Effector memory CD4-positive, alpha-beta T cell (primary cell): Measurements from ENCODE around the gene EARS2.
A peak's percentile ranks its signal among the peaks of the same experiment; 100 is the strongest.
"Not testable (repeated sequence)": the region's sequence is repeated elsewhere in the genome, so short reads cannot be mapped to it uniquely, and the experiment has no call there.

Experiments
- DNase-seq, 3 donors: peaks; one replicate each; pipeline ENCODE4 v3.0.0-alpha.2; 2020
- H3K27ac ChIP-seq: 2 replicates; pipeline ENCODE4 v1.7.0; 2013; ENCODE audit warnings: mild to moderate bottlenecking, low read length, moderate library complexity; ENCODE audit not compliant: insufficient read depth, poor library complexity, severe bottlenecking
- H3K27me3 ChIP-seq: replicated peaks from 2 replicates; pipeline ENCODE4 v1.7.0; 2013; ENCODE audit warnings: mild to moderate bottlenecking, low read length; ENCODE audit not compliant: insufficient read depth, control insufficient read depth, poor library complexity, severe bottlenecking
- H3K36me3 ChIP-seq: 2 replicates; pipeline ENCODE4 v1.7.0; 2013; ENCODE audit warnings: mild to moderate bottlenecking, low read length, moderate library complexity; ENCODE audit not compliant: control insufficient read depth, insufficient read depth
- H3K4me1 ChIP-seq: 2 replicates; pipeline ENCODE4 v1.7.0; 2013; ENCODE audit warnings: low read length, mild to moderate bottlenecking; ENCODE audit not compliant: control insufficient read depth, insufficient read depth, poor library complexity, severe bottlenecking
- H3K4me3 ChIP-seq: 2 replicates; pipeline ENCODE4 v1.7.0; 2013; ENCODE audit warnings: low read length, low read depth, mild to moderate bottlenecking; ENCODE audit not compliant: insufficient read depth, poor library complexity, severe bottlenecking
- H3K9me3 ChIP-seq: 2 replicates; pipeline ENCODE4 v1.7.0; 2013; ENCODE audit warnings: mild to moderate bottlenecking, low read length, moderate library complexity; ENCODE audit not compliant: control insufficient read depth

Gene EARS2

GRCh38 chr16:23485841-23486240, 71.3 kb downstream of the EARS2 start:
- Histone ChIP-seq H3K36me3 (peaks cover 85% of the 10 kb centered on the region), H3K9me3 (no peaks in the 10 kb centered on the region), H3K4me1 (no peaks in the 10 kb centered on the region), H3K27ac (no peak overlapping the region), H3K4me3 (no peak overlapping the region), H3K27me3 (no peaks in the 10 kb centered on the region)
- DNase-seq, result no peak

- H3K9me3 ChIP-seq, result no peaks in the 10 kb centered on the region
- H3K27ac ChIP-seq, result no peak overlapping the region
- peaks cover 88% of the 10 kb centered on the region for H3K36me3 ChIP-seq
- H3K27me3 ChIP-seq, result no peaks in the 10 kb centered on the region
- H3K4me3 ChIP-seq, result no peak overlapping the region
- no peaks in the 10 kb centered on the region for H3K4me1 ChIP-seq
- DNase-seq, result no peak
These were observed 71.9 kb downstream of the EARS2 start for GRCh38 chr16:23485257-23485614.

- Histone ChIP-seq H3K27ac (no peak overlapping the region), H3K36me3 (peaks cover 88% of the 10 kb centered on the region), H3K4me3 (no peak overlapping the region), H3K27me3 (no peaks in the 10 kb centered on the region), H3K4me1 (no peaks in the 10 kb centered on the region), H3K9me3 (no peaks in the 10 kb centered on the region)
- DNase-seq, result no peak
These were observed 72.5 kb downstream of the EARS2 start for GRCh38 chr16:23484510-23485256.

- H3K36me3 ChIP-seq, result peaks cover 89% of the 10 kb centered on the region
- not testable (repeated sequence) for H3K4me1 ChIP-seq, H3K9me3 ChIP-seq, H3K4me3 ChIP-seq, H3K27me3 ChIP-seq, H3K27ac ChIP-seq, DNase-seq
These were observed 73.7 kb downstream of the EARS2 start for GRCh38 chr16:23483492-23483891.

- no peaks in the 10 kb centered on the region for H3K4me1 ChIP-seq
- peak; percentile 6 to 36 (median 20) for DNase-seq
- no peaks in the 10 kb centered on the region for H3K27me3 ChIP-seq
- H3K36me3 ChIP-seq, result peaks cover 86% of the 10 kb centered on the region
- H3K27ac ChIP-seq, result no peak overlapping the region
- H3K9me3 ChIP-seq, result no peaks in the 10 kb centered on the region
- no peak overlapping the region for H3K4me3 ChIP-seq
These were observed 74.4 kb downstream of the EARS2 start for GRCh38 chr16:23482778-23483177.

- DNase-seq, result no peak
- H3K27me3 ChIP-seq, result no peaks in the 10 kb centered on the region
- H3K36me3 ChIP-seq, result peaks cover 77% of the 10 kb centered on the region
- H3K4me3 ChIP-seq, result no peak overlapping the region
- no peak overlapping the region for H3K27ac ChIP-seq
- no peaks in the 10 kb centered on the region for H3K4me1 ChIP-seq
- H3K9me3 ChIP-seq, result no peaks in the 10 kb centered on the region
These were observed 76.9 kb downstream of the EARS2 start for GRCh38 chr16:23480257-23480656.

- Histone ChIP-seq H3K36me3 (peaks cover 74% of the 10 kb centered on the region), H3K27ac (no peak overlapping the region), H3K4me1 (no peaks in the 10 kb centered on the region), H3K9me3 (no peaks in the 10 kb centered on the region), H3K27me3 (no peaks in the 10 kb centered on the region), H3K4me3 (no peak overlapping the region)
- DNase-seq, result no peak
These were observed 78.0 kb downstream of the EARS2 start for GRCh38 chr16:23479138-23479537.

- DNase-seq, result no peak
- Histone ChIP-seq H3K27me3 (no peaks in the 10 kb centered on the region), H3K4me1 (no peaks in the 10 kb centered on the region), H3K36me3 (peaks cover 79% of the 10 kb centered on the region), H3K4me3 (no peak overlapping the region), H3K27ac (no peak overlapping the region), H3K9me3 (no peaks in the 10 kb centered on the region)
These were observed 78.6 kb downstream of the EARS2 start for GRCh38 chr16:23478566-23478965.

GRCh38 chr16:23476289-23476688, 80.9 kb downstream of the EARS2 start:
- Histone ChIP-seq H3K4me3 (no peak overlapping the region), H3K36me3 (peaks cover 62% of the 10 kb centered on the region), H3K9me3 (no peaks in the 10 kb centered on the region), H3K4me1 (no peaks in the 10 kb centered on the region), H3K27ac (no peak overlapping the region), H3K27me3 (no peaks in the 10 kb centered on the region)
- DNase-seq, result no peak
